ENCODE measurements around the gene POU6F2. TPM values are rescaled to one million over a fixed set of nuclear protein-coding genes. Genes with fewer than 3 reads are reported as not detected.
A peak's percentile ranks its signal among the peaks of the same experiment; 100 is the strongest.

Gene POU6F2
- total and polyA plus RNA-seq, 9 of the 15 experiments (the other 6 are each of a cell fraction or from before 2014, with no cell fraction given), result 0.29 to 1.5 (median 0.96) TPM

GRCh38 chr7:39293056-39293823 is 315.5 kb downstream of the POU6F2 start:
- FAIRE-seq (no peak), ATAC-seq (no peak), DNase-seq (ENCODE audit: extremely low read depth in 1 of 4, low spot score in 3 of 4) (no peak)
- no peak overlapping the region for H3K27ac ChIP-seq (ENCODE audit: extremely low read depth, low read depth, low read length)
- peaks cover 17 to 18% of the 10 kb centered on the region in 2 experiments; a peak in 3 of 5 replicates for H3K27me3 ChIP-seq (ENCODE audit: control insufficient read depth in 2 of 2, insufficient read depth in 2 of 2, low read length in 2 of 2)
- CTCF ChIA-PET (ENCODE audit: low intra/inter-chr PET ratio), result no interaction called here
- BruUV-seq (replicated peaks), result no TSS peak
- H3K4me3 ChIP-seq, result no peak overlapping the region
- H3K9me3 ChIP-seq (replicated peaks; ENCODE audit: control insufficient read depth, insufficient read depth, low read depth, low read length), result no peaks in the 10 kb centered on the region
- WGBS (ENCODE audit: insufficient coverage, low coverage, missing lambda C conversion rate), result 4% methylated on average over 26 of the region's 26 CpGs
- H3K4me1 ChIP-seq (replicated peaks in 1 of 2; ENCODE audit: control insufficient read depth in 2 of 2, insufficient read depth in 2 of 2, low read length in 2 of 2), result no peaks in the 10 kb centered on the region
- no peaks in the 10 kb centered on the region for H4K20me1 ChIP-seq (replicated peaks; ENCODE audit: control insufficient read depth, insufficient read depth, low read length)
- no peak overlapping the region for H3K9ac ChIP-seq (ENCODE audit: insufficient read depth in 1 of 2, low read depth in 2 of 2, low read length in 2 of 2)
- intact Hi-C loops (cut with micrococcal nuclease), result no loop called here
- POLR2A ChIA-PET, result interaction anchor here (0.6 to 0.7 kb wide), 2 partner anchors 9 to 26 kb away, joined by 4 read pairs; no protein-coding TSS in a partner anchor
- no peak overlapping the region for H3K4me2 ChIP-seq (ENCODE audit: insufficient read depth, low read length)
- in situ Hi-C loops (cut with MboI), result no loop called here
- H3K36me3 ChIP-seq (ENCODE audit: control insufficient read depth, insufficient read depth, low read length), result no peaks in the 10 kb centered on the region
- no peak overlapping the region for H2AFZ ChIP-seq (ENCODE audit: low read depth, low read length)
- no peaks in the 10 kb centered on the region for H3K9me1 ChIP-seq (ENCODE audit: control insufficient read depth, insufficient read depth, low read length)
- no peaks in the 10 kb centered on the region for H3K79me2 ChIP-seq (ENCODE audit: control insufficient read depth, insufficient read depth, low read length)
- TF ChIP-seq TFE3 (CRISPR knock-in tag; IDR thresholded peaks at IDR 0.05) (peak; percentile 50), GABPA (tag; conservative IDR thresholded peaks at IDR 0.05; ENCODE audit: low read depth) (peak; percentile 24; the same call in 1 of the 2 replicates), GABPB1 (CRISPR knock-in tag; IDR thresholded peaks at IDR 0.05) (no peak)
- TF ChIP-seq, protein P1, sequence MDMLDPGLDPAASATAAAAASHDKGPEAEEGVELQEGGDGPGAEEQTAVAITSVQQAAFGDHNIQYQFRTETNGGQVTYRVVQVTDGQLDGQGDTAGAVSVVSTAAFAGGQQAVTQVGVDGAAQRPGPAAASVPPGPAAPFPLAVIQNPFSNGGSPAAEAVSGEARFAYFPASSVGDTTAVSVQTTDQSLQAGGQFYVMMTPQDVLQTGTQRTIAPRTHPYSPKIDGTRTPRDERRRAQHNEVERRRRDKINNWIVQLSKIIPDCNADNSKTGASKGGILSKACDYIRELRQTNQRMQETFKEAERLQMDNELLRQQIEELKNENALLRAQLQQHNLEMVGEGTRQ (CRISPR knock-in tag; IDR thresholded peaks at IDR 0.05), result peak; percentile 30; the same call in 1 of the 2 replicates
